K562 treated with DMSO at 1 percent for 4 hours (cell line): ENCODE data around the gene CCBE1. TPM values are rescaled to one million over a fixed set of nuclear protein-coding genes. Genes with fewer than 3 reads are reported as not detected.

ENCODE experiments used
- total RNA-seq: library from RNA; unstranded; fragments of 300-600 nt; gene quantifications from 2 replicates; pipeline ENCODE4 v1.2.3, GENCODE V29; 2022; ENCODE audit not compliant: insufficient read depth

The CCBE1 gene
- total RNA-seq, result not detected in 2 replicates

GRCh38 chr18:59697236-59697932 lies at the start of gene CCBE1:
Gene CCBE1 (minus strand): TSS chr18:59697423.

Other genes with a start within 250 kb of the CCBE1 start
- 27.7 and 29.4 TPM in 2 replicates for gene PMAIP1, start 202.6 kb upstream of the CCBE1 start, total RNA-seq